Hippocampal formation (tissue), 2 donors: ENCODE results near the gene NPB.

Experiments used
- DNase-seq, 2 donors: peaks; one replicate each; lab custom pipeline; 2025; lab: John Stamatoyannopoulos, UW

Gene NPB

GRCh38 chr17:81926451-81927151, 24.6 kb downstream of the NPB start:
- DNase-seq: peak in 1 of 2 donors; percentile 17

DNA sequence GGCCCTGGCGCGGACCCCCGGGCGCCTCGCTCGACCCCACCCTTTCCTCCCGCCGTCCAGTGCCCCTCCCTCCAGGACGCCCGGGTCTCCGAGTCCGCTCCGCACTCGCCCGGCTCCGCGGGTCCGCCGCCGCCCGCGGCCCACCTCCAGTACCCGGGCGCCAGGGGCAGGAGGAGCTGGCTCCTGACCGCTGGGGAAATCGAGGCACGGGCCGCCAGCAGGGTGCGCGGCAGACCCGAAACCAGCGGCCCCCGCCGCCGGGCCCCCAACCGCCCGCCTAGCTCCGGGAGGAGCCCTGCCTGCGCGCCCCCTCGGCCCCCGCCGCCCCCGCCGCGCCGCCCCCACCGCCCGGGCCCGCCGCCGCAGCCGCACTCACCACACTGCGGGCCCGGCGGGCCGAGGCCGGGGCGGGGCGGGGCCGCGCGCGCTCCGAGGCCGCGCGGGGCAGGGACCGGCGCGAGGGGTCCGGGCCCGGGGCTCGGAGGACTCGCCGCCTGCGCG, 25.2 kb downstream of the NPB start:
- no peak for DNase-seq

GRCh38 chr17:81927653-81928543, 25.9 kb downstream of the NPB start, which contains the start of gene MAFG:
MAFG (minus strand) TSS chr17:81927735; CDS start chr17:81923185, 4,550 bp downstream.
- peak; percentile 84 to 89 for DNase-seq

DNA sequence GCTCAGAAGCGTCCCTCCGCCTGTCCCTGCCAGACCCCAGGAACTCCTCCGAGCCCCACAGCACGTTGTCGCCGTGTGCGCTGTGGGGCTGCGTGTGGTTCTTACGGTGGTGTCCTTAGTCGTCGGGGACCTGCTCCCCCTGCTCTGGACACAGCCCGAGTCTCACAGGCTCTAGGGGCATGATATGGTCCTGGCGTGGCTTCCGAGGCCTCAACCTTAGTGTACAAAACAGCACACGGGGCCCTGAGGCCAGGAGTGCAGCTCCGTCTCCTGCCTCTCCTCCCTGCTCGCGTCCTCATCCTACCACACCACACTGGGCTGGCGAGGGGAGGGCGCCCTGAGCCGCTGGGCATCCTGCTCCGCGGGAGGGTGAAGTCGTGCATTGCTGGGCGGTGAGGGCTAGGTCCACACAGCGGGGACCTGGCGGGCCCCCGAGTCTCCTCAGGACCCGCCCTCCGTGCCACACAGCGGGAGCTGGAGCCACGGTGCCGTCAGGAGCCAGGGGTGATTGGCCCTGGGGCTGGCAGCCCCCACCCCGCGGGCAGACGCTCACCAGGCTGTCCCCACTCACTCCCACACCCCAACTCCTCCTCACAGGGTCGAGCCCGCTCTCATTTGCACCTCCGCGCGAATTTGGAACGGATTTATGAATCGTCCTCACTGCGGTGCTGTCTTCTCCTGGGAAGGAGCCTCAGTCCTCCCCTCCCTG, 26.7 kb downstream of the NPB start:
- no peak for DNase-seq

GRCh38 chr17:81929253-81930141, 27.5 kb downstream of the NPB start:
- no peak for DNase-seq

DNA sequence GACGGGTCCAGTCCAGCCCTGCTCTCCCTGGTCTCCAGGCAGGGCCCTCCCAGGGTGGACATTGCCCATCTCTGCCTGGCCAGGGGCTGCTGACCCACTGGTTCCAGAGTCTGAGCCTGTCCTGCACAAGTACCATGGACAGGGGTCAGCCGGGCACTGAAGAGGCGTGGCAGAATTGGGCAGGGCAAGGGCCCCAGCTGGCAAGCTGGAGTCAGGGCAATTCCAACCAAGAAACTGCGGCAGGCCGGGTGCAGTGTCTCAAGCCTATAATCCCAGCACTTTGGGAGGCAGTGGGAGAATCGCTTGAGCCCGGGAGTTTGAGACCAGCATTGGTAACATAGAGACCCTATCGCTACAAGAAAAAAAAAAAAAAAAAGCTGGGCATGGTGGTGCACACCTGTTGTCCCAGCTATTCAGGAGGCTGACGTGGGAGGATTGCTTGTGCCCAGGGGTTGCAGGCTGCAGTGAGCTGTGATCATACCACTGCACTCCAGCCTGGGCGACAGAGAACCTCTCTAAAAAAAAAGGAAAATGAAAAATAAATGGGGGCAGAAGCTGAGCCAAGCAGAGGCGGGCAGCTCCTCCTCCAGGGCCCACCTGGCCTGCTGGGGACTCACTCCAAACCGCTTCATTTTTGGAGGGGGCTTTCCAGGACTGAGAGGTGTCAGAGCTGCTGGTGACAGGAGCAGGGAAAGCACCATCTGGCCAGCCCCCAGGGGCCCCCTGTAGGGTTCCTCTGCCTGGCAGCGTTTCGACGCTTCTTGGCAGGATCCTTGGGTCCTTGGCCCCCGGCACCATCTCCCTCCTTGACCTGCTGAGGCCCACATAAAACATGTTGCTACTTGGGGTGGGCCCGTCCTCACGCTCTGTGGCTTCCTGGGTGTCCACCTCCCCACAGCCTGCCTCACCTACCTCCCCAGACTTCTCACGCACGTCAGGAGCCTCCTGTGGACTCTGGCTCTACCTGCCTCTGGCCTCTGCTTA, 28.4 kb downstream of the NPB start:
- no peak for DNase-seq

- no peak for DNase-seq
These were observed 29.1 kb downstream of the NPB start for GRCh38 chr17:81931189-81931556.

DNA sequence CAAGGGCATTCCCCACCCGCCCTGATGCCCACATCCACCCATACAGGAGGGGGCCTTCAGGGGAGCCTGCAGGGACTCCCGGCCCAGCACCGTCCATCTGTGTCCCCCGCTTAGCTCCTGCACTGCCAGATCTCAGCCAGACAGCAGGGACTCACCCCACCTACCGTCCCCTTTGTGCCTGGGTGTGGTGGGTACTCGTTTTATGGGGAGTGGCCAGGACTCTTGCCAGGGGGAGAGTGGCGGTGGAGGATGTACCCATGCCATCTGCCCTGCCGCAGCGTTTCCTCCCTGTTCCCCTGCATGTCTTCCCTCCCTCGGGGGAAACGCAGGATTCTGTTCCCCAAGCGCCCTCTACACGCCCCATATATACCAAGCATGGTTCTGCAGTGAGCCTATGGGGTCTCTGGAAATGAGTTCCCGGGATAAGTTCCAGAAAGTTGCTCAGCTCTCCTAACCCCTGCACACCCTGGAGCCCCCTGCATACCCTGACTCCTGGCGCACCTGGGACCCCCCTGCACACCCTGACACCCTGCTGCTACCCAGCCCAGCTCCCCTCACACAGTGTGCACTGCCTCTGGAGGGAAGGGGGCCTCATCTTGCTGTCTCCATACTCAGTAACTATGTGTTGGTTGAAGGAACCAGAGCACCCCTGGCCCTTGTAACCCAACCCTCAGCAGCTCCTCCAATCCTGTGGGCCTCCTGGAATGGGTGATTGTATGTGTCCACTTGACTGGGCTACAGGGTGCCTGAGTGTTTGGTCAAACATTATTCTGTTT, 29.7 kb downstream of the NPB start:
- no peak for DNase-seq

DNA sequence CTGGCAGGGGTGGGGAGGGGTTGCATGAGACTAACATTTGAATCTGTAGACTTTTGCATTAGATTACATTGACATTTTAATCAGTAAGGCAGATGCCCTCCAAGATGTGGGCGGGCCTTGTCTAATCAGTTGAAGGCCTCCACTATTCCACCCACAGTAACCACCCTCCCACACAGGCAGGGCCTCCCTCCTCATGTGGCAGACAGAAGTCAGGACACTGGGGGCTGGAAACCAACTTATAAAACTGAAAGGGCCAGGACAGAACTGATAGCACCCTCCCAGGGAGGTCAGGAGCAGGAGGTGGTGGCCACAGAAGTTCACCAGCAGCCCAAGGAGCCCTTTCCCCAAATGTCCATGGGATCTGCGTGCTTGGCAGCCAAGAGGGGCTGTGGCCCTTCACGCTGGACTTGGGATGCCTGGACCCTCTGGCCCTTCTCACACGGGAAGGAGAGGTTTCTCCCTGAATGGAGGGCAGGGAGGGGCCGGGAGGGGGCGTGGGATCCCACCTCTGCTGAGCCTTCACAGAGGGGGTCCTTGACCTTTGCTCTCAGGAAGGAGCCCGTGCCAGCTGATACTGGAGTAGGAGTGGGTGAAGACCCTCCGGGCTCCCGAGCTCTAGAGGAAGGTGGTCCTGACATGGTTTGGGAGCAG, 30.4 kb downstream of the NPB start:
- DNase-seq: no peak

DNA sequence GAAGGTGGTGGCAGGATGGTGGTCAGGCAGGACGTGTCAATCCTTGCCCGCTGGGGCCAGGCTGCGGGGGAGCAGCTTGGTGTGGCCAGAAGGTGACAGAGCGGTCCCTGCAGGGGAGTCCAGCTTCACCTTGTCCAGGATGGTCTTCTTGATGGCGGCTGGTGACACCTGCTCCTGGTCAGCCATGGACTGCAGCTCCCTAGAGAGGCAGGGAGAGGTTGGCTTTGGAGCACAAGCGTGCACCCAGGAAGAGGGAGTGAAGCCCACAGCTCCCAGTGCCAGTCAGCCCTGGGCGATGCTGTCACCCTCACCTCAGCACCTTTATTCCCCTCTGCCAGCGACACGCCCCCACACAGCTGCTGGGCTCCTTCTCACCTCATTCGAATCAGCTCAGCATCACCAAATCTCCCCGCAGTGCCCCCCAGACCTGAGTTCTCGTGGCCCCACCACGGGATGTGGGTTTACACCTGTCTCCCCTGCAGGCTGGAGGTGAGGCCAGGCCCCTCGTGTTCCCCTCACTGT, 31.2 kb downstream of the NPB start:
- no peak for DNase-seq

DNA sequence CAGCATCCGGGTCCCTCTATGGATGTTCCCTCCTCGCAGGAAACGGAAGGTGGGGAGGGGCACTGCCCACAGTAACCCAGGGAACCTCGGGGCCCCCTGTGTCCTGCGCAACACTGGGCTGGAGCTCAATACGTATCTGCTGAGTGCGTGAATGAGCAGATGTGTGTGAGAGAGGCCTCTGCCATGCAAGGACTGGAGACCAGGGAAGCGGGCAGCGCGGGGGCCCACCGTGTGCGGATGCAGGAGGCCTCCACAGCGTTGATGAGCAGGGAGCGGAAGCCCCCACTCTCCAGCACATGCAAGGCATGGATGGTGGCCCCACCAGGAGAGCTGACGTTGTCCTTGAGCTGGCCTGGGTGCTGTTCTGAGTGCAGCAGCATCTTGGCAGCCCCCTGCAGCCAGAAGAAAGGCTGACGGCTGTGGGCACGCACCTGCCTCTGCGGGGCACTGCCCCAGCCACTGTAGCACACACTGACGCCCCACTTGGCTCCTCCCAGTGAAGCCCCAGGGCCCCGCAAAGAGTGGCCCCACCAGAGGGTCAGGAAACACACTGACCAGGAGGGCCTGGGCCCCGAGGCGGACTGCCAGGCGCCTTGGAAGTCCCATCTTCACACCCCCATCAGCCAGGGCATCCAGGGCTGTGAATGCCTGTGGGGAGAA, 32.2 kb downstream of the NPB start:
- no peak for DNase-seq

- no peak for DNase-seq
These were observed 33.0 kb downstream of the NPB start for GRCh38 chr17:81934850-81935708.

- DNase-seq: no peak
These were observed 33.7 kb downstream of the NPB start for GRCh38 chr17:81935709-81936084.

DNA sequence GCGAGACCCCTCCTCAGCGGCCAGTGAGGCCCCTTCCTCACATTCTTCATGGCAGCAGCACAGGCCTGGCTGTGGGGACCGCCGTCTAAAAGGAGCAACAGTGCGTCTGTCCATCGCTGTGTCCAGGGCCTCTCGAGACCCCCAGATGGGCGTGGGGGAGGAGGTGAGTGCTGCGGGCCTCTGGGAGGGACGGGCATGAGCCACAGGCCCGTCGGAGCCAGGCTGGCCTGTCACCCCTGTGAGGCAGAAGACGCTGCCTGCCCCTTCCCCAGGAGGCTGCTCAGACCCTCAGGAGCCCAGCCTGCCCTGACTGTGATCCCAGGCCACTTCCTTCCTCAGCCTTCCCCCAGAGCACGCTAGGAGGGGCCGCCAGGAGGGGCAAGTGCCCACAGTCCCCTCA, 37.2 kb downstream of the NPB start:
- no peak for DNase-seq

- DNase-seq: peak; percentile 55 to 61
These were observed 37.9 kb downstream of the NPB start for GRCh38 chr17:81939881-81940385.

DNA sequence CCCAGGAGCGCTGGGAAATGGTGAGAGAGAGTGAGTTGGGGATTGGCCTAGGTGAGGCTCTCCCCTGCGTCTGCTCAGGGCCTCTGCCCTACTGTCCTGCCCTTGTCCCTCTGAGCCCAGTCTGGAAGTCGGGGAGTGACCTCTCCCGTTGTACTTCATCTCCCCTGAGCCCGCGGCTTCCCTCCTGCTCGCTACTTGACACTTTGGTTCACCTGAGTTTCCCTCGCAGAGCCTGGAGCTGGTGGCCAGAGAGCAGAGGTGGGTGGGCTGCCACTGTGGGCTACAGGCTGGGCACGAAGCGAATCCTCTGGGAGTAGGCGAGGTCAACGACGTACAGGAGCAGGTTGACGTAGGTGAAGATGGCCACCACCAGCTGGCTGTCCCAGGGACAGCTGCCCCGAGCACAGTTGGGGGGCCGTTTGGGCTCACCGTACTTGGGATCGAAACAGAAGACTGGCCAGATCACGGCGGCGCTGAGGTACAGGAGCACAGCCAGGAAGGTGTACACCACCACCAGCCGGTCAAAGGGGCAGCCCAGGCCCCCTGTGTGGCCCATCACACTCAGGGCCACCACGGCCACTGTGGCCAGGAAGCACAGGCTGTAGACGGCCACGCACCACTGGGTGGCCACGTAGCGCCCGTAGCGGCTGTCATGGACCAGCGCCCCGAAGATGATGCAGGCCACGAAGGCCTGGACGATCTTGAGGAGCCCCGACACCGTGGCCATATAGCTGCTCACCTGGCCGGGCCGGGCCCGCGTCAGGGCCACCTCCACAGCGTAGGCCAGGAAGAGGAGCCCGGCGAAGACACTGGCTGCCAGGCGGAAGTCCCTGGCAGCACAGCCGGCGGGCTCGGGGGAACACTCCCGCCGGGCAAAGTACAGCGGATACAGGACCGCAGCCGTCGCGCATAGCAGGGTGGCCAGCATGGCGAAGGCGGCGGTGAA, 38.8 kb downstream of the NPB start:
- no peak for DNase-seq
